ENCODE data around the gene MUC6. TPM values are rescaled to one million over a fixed set of nuclear protein-coding genes. Genes with fewer than 3 reads are reported as not detected.

Gene MUC6
- total RNA-seq, 4 donors from 2014 or later: not detected

- TF ChIP-seq, protein P1, sequence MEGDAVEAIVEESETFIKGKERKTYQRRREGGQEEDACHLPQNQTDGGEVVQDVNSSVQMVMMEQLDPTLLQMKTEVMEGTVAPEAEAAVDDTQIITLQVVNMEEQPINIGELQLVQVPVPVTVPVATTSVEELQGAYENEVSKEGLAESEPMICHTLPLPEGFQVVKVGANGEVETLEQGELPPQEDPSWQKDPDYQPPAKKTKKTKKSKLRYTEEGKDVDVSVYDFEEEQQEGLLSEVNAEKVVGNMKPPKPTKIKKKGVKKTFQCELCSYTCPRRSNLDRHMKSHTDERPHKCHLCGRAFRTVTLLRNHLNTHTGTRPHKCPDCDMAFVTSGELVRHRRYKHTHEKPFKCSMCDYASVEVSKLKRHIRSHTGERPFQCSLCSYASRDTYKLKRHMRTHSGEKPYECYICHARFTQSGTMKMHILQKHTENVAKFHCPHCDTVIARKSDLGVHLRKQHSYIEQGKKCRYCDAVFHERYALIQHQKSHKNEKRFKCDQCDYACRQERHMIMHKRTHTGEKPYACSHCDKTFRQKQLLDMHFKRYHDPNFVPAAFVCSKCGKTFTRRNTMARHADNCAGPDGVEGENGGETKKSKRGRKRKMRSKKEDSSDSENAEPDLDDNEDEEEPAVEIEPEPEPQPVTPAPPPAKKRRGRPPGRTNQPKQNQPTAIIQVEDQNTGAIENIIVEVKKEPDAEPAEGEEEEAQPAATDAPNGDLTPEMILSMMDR (IDR thresholded peaks at IDR 0.05; ENCODE audit: low read depth): no peak
Observed at GRCh38 chr11:1049071-1049405, 12.5 kb upstream of the MUC6 start.

DNA sequence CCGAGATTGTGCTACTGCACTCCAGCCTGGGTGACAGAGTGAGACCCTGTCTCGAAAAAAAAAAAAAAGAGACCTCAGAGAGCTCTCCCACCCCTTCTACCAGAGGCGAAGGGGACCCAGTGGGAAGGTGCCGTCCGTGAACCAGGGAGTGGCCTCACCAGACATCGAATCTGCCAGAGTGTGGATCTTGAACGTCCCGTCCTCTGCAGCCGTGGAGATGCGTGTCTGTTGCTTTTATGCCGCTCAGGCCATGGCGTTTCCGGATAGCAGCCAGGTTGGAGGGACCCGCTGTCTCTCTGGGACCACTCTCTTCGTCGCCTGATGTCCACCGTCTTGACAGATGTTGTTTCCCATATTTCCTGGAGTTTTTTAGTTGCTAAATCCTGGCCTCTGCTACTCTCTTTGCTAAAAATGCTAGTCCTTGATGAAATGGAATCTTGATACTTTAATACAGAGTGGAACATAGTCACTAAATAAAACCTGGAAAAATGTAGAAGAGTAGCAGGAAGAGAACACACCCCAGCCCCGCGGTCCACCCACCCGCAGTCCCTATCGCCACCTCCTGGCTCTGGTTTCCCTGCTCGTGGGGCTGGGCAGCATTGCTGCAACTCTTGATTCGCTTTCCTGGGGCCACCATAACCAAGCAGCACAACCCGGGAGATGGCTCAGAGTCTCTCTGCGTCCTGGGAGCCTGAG lies 12.0 kb upstream of the MUC6 start:
- TF ChIP-seq, protein P1 (IDR thresholded peaks at IDR 0.05; ENCODE audit: low read depth): no peak

DNA sequence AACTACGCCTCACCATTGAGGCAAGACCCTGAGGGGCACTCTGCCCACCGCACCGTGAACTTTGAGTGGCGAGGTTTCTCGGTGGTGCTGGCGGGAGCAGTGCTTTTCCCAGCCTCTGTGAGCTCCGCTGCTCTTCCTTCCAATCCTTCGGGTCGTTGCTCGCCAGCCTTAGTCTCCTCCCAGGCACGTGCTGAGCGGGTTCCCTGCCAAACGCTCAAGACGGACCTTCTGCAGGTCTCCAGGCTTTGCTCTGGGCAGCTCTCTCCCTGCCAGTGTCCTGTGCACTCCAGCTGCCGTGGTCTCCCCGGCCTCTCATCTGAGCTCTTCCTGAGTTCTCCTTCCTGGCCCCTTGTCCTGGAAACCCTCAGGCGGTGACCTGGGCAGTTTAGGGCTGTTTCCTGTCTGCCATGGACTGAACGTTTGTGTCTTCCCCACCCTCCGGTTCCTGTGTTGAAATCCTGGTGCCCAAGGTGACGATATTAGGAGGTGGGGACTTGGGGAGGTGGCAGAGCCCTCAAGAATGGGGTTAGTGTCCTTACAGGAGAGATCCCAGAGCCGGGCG lies 11.2 kb upstream of the MUC6 start:
- TF ChIP-seq, protein P1 (IDR thresholded peaks at IDR 0.05; ENCODE audit: low read depth): no peak

DNA sequence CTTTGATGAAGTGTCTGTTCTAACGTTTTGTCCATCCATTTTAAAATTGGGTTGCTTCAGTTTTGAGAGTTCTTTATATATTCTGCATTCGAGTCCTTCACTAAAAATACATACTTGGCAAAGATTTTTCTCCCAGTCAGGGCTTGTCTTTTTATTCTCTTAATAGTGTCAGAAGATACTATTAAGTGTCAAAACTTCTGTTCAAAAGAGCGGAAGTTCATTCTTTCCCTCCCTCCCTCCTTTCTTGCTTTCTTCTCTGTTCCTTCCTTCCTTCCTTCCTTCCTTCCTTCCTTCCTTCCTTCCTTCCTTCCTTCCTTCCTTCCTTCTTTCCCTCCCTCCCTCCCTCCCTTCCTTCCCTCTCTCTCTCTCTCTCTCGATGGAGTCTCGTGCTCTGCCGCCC lies 7.6 kb upstream of the MUC6 start:
- TF ChIP-seq, protein P1 (IDR thresholded peaks at IDR 0.05; ENCODE audit: low read depth): no peak

DNA sequence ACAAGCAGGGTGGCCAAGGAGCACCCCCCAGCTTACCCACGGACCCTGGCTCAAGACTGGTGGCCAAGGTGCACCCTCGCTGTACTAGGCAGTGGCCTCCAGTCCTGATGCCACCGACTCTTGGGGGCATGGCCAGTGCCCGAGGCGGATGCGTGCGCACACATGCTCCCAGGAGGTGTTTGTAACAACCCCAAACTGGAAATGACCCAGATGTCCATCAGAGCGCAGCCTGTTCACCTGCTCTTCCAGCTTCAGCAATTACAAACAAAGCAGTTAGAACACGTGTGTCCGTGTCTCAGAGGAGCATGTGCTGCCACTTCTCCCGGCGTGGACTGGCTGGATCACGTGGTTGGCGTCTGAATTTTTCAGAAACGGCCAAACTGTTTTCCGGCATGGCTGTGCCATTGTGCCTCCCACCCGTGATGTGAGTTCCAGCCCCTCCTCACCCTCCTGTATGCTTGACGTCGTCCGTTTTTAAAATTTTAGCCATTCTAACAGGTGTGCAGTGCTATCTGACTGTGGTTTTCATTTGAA lies 7.1 kb upstream of the MUC6 start:
- TF ChIP-seq, protein P1 (IDR thresholded peaks at IDR 0.05; ENCODE audit: low read depth): no peak

DNA sequence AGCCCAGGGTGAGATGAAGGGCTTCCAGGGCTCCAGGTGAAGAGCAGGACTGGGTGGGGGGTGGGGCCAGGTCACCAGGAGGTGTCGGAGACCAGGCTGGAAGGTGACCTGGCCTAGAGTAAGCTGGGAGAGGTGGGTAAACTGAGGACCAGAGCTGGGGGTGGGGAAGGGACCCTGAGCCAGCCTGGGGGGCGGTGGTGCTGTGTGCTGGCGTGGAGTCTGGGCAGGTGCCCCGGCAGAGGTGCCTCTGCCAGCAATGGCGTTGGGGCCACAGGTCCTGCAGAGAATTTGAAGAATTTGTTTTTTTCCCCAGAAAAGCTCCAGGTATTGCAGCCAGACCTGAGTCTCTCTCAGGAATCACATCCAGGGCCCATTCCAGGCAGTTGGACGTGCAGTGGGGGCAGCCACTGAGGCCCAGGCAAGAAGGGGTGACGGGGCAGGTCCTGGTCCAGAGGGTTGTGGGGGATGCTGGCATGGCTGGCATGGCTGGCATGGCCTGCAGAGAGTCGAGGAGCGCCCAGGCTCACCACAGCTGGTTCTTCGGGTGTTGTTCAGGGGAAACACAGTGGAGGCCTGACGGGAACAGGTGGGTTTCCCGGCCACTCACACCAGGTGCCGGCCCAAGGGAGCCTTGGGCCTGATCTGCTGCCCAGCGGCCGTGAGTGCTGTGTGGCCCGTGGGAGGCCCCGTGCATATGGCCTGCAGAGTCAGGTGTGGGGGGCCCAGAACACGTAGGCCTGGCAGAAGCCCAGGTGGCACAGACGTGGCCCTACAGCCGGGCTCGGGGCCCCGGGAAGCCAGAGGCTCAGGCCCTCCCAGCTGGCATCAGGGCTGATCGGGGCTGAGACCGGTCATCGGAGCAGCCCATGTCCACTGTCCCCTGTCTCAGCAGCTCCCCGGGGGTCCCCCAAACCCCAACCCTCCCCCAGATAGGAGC lies 6.4 kb upstream of the MUC6 start:
- TF ChIP-seq, protein P1 (IDR thresholded peaks at IDR 0.05; ENCODE audit: low read depth): no peak
